ENCODE data around the gene SSTR5.

Gene SSTR5

DNA sequence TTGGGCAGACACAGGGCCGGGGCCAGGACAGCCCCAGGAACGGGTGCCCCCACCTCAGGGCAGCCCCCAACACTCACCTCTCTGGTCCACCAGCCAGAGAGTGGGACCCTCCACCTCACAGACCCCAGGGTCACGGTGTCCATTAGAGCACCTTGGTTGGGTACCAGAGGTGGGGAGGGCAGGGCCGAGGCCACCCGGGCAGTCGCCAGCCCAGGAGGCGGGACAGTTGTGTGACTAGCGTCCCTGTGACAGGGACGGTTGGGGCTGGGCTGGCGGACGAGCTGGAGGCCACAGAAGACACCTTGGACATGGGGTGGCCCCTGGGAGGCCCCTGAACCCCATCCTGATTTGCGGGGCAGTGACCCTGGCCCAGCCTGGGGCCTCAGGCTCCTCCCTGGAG, 35.2 kb downstream of the SSTR5 start:
- no peak for DNase-seq

DNA sequence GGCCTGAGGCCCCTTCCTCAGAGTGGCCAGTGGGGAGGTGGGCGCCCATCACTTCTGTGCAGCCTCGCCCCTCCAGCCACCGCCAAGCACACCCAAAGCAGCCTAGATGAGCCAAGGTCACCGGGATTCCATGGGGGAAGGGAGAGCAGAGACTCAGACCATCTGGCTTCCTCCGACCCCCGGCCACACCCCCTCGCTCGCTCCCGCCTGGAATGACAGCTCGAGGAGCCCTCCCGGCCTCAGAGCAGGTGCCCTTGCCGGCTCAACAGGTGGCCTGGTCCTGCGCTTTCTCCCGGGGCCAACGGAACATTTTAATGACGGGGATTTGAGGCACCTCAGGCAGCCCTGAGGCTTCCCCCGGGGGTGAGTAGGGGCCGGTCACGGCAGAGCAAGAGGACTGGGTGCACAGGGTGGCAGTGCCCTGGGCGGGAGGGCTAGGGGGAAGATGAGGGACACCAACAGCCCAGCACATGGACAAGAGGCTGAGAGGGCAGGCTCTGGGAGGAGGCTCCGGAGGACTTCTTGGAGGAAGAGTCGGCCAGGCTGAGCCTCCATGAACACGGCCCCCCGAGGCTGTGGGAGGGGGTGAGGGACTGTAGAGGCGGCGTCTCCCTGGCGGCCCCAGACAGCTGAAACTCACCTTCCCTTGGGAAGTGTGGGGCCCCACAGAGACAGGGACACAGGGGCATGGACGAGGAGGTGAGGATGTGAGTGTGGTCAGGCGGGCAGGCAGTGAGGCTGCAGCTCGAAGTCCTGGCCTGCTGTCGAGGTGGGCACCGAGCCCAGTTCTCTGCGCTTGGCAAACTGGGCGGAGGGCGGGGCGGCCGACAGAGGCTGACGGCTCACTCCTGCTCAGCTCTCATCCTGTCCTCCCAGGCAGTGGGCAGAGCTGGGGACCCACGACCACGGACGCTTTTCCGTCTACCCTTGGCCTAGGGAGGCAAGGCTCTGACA, 36.0 kb downstream of the SSTR5 start:
- no peak for DNase-seq

DNA sequence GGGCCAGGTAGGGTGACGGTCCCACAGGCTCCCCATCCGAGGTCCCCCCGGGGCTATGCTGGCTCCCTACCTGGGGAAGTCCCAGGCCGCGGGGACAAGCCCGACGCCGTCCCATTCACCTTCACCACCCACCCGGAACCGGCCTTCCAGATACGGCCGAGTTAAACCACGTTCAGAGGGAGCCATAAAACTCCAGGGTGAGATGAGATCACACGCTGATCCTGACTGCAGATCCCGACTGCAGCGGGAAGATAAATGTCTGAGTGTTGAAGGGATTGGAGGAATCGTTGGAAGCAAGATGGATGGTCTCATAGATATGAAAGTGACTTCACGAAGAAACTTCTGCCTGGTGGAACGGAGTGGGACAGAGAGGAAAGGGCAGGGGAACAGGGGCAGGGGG, 37.1 kb downstream of the SSTR5 start:
- DNase-seq: no peak

DNA sequence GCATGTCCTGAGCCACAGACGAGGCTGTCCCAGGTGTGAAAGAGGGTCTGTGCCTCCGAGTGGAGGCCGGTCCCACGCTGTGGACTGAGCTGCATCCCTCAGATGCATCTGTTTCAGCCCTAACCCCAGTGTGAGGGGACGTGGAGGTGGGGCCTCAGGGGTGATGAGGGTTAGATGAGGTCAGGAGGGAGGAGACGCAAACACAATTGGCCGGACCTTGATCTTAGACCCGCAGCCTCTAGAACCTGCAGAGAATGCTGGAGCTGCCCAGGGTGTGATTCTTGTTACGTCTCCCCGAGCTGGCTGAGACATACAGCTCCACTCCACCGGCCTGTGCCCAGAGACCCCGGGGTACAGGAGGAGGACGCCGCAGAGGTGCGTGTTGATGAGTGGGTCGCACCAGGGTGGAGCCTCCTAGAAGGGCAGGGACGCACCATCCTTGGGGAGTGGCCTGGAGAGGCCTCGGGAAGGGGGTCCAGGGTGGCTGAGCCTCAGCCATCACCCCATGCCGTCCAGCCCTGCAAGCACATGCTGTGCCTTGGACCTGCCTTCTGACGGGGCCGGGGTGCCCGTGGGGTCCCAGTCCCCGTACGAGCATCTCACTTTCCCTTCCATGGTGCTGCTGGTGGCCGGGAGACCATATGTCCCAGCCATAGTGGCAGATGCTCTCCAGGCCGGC, 40.1 kb downstream of the SSTR5 start:
- DNase-seq: no peak

DNA sequence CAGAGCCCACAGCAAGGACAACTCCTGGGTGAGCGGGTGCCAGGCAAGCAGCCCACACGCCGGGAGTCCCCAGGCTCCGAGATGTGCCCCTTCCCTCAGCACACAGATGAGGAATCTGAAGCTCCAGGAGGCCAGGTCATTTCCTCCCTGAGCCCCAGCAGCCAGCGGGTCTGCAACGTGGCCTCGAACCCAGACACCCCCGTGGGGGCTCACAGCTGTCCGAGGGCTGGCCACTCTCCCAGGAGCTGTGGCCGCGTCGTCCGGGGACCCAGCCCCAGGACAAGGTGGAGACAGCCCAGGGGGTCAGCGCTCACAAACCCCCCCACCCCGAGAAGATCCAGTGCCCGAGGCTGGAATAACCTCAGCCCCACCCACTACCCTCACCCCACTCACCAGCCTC, 40.9 kb downstream of the SSTR5 start:
- no peak for DNase-seq

DNA sequence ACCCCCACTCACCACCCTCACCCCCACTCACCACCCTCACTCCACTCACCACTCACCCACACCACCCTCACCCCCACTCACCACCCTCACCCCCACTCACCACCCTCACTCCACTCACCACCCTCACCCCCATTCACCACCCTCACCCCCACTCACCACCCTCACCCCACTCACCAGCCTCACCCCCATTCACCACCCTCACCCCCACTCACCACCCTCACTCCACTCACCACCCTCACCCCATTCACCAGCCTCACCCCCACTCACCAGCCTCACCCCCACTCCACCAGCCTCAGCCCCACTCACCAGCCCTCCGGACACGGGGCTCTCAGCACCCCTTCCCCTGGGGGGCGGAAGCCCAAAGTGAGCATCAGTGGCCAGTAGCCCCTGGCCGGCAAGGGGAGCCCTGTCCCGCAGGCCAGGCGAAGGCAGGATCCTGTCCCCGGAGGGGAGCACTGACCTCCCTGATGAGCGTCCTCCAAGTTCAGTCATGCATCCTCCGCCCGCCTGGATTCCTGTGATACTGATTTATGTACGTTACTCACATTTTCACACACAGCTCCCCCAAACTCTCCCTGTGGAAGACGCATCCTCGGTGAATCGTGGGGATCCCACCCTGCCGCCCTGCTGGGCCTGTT, 41.5 kb downstream of the SSTR5 start:
- DNase-seq: no peak

DNA sequence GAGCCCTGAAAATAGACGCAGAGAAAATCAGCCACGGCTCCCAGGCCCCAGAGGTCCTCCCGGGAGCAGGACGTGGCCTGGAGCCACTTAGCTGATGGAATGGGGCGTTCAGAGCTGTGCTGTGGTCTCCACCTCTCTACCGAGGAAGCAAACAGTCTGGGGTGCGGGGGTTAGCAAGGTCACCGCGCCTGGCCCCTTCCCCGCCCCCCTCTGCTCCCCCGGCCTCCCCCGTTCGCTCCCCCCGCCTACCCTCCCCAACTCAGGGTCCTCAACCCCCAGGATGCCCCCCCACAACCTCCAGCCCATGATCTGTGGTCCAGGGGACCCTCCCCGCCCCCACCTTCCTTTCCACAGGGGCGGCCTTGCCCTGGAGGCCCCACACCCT, 44.1 kb downstream of the SSTR5 start:
- DNase-seq: no peak

DNA sequence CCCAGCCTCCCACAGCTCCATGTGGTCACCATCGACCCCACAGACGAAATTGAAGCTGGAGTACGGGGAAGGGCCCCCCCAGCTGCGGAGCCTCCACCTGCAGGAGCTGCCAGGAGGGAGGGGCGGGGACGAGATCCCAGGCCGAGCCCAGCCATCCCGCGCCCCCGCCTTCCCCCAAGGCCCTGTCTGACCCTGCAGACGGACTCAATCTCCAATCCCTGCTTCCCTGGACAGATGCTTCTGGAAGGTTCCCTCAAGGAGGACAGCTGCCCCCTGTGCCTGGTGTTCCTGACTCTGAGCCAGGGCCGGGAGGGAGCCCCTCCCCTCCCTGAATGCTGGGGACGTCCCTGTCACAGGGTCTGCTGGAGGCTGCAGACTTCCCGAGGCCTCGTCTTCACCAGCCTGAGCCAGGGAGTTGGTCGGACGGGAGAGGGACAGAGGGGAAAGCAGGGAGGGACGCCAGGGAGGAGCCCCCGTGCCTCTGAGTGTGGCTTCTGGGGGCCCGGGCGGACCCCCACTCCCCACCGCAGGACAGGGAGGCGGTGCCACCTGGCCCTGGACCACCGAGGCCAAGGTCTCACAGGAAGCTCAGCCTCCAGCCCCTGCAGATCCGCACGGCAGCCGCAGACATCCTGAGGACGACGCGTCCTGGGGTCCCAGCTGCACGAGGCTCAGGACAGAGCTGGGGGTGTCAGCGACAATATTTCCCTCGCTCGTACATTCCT, 44.8 kb downstream of the SSTR5 start:
- no peak for DNase-seq

DNA sequence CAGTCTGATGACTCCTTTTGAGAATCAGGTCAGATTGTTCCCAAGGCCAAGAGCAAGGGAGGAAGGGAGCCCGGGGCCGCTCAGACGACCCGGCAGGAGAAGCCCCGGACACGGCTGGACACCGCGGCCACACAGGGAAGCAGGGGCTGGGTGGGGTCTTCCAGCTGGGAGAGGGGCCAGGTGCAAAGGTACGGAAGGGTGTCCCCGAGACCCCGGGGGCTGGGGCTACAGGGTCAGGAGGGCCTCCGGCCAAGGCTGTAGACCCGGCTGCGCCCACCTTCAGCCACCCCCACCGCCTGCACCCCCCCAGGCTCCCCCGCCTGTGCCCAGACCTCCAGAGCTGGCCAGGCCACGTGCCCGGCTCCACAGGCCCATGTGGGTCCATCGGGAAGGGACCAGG, 45.4 kb downstream of the SSTR5 start:
- no peak for DNase-seq

DNA sequence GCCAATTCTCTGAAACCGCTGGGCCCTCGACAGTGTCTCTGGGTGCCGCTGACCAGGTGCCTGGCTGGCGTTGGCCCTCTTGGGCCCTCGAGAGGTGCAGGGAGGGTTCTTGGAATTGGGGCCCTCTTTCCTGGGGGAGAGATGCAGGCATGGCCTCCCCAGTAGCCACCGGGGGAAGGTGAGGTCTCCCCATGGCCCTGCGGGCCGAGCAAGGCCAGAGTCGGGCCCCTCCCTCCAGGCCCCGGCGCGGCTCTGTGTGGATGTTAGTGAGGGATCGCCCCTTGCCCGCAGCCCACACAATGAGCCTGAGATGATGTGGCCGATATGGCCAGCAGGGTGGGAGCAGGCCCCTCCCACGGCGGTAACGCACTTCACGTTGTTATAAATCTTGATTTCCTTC, 46.6 kb downstream of the SSTR5 start:
- no peak for DNase-seq

DNA sequence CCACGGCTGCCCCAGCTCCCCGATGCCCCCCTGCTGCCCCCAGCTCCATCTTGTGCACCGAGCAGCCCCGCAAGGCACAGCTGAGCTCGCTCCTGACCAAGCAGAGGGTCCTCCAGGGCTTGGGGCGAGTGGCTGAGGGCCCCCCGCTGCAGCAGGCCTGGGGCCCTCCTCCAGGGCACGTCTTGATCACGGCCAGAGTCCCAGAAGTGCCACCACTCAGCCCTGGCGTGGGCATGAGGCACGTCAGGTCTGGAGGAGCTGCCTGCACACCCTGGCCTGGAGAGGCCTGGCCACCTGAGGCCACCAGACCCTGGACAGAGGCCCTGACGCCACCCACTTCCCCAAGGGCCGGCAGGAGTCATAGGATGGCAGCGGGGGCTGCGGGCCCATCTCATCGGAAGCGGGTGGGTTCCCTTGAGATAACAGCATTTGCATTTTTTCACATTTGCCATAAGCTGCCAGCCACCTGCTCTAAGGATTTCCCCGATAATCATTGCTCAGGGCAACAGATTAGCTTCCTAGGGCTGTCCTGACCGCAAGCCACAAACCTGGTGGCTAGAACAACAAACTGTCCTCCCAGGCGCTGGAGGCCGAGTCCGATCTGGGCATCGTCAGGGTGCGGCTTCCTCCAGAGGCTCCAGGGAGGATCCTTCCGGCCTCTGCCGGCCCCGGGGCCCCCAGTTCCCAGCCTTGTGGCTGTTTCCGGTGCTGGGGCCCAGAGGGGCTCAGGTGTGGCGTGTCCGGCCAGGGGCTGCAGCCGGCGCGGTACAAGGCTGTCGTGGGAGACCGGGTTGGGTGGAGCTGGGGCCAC, 47.4 kb downstream of the SSTR5 start:
- DNase-seq: no peak

DNA sequence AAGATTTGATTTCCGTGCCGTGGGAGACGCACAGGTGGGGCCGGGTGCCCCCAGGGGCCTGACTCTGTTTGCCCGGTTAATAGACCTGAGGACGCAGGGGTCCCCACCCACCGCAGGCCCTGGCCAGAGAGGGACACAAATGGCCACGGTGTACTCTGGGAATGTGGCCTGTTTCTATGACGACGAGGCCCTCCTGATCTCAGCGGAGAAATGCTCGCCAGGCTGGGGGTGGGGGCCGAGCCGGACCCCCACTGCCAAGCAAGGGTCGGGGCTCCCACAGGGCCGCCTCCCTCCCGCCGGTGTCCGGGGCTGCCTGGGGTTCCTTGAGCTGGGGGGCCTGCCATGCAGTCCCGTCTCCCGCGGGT, 48.0 kb downstream of the SSTR5 start:
- DNase-seq: no peak

DNA sequence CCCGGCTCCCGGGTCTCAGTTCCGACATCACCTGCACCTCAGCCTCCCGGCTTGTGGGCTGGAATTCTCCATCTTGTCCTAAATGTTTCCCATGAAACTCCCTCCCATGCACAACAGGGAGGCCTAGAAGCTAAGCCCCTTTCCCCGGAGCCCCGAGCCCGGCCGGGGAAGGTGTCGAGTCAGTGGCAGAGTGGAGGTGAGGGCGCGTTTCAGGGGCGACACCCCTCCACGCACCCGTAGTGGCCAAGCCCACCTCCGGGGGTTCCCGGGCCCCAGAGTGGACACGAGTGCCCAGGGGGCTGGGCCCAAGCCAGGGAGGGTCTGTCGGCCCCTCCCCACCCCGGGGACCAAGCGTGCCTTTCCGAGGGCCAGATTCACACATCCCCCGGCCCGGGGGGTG, 48.5 kb downstream of the SSTR5 start:
- no peak for DNase-seq

DNA sequence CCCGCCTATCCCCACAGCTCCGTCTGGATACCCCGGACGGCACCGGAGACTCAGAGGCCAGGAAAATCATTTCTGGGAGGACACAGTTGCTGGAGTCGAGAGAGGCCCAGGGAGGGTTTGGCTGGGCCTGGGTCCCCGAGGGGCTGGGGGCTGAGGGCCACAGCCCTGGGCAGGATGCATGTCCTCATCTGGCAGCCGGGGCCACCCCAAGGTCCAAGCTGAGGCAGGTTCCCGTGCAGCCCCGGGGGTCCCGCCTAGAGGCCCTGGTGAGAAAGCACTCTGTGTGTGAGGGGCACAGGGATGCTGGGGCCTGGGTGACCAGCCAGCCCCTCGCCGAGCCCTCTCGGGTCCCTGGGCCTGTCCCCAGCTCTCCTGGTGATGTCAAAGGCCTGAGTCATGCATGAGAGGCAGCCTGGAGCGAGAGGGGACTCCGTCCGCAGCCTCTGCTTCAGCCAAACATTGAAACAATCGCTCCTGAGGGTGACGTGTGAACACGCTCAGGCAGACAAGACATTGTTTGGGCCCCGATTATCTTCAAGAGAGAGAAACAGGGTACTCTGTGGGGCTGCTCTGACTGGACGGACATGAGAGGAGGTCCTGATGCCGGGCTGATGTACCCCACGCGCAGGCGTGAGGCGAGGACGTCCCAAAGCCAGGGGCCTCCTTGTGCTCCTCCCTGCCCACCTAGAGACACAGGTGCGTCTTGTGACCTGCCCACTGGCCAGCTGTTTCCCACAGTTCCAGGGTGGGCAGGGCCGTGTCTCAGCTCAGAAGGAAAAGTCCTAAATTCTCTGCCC, 49.3 kb downstream of the SSTR5 start:
- DNase-seq: no peak

DNA sequence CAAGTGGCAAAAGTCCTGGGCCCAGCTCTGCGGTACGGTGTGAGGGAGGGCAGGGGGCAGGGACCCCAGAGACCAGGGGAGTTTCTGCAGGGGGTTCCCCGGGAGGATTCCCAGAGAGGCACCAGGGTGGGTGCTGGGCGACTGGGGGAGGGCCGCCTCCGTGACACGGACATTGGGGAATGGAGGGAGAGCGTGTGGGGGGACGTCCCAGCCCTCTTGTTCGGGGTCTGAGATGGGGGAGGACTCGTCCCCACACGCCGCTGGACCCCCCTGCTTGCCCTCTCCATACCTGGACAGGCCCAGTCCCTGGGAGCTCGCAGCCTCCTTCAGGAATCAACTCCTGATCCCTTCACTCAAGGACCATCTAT, 49.8 kb downstream of the SSTR5 start:
- DNase-seq: no peak

DNA sequence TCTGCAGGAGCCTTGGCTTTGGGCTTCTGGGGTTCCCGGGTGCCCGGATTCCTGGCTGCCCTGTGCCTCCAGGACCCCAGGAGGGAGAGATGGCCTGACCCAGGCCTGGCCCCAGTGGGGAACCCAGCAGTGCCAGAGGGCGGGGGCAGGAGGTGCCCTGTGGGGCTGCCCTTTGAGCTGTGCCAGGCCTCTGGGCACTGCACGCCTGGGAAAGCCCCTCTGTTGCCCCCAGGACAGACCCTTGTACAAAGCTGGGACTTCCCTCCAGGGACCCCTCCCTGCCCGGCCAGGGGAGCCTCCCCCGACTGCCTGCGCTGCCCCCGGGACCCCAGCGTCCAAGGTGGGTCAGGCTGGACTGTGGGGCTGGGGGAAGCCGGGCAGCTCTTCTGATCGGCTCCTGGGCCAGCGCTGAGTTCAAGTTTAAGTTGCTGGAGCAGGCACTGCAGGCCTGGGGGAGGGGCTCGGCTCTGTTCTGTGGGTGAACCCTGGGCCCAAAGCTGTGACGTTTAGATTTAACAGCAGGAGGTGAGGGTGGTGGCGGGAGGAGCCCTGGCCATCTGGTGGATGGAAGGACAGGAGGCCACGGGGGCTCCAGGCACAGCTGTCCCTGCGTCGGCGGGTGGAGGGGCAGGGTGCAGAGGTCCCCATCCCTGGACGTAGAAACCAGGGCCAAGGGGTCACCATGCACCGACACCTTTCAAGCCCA, 51.1 kb downstream of the SSTR5 start:
- no peak for DNase-seq

DNA sequence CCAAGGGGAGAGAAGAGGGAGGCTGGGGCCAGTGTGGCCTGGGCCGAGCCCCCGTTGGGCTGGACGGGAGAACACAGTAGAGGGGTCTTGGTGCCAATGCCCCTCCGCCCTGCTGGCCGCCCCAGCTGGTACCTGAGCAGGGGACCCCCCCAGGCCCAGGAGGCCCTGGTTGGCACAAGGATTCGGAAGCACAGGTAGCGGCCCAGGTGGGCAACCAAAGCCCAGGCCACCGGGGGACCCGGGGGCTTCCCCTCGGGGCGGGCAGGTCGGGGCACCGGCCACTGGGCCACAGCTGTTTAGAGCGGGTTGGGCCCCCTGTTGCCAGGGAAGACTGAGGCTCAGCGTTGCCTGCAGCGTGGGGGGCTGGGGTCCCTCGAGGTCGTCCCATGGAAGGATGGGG, 51.7 kb downstream of the SSTR5 start:
- no peak for DNase-seq

DNA sequence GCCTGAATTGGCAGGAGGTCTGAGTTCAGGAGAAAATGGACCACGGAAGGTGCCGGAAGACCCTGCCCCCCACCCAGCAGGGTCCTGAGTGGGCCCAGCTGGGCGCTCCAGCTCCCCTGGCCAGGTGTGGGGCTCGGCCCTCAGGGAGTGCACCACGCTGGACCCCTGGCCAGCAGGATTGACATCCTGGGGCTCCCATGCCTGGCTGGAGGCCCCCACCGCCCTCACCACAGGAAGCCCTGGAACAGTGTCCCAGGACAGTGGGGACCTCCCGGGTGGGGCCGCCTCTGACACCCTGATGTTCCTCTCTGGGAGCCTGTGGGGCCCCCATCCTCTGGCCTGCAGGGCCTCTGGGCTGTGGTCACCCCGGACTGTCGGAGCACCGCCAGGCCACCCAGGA, 52.2 kb downstream of the SSTR5 start:
- no peak for DNase-seq

DNA sequence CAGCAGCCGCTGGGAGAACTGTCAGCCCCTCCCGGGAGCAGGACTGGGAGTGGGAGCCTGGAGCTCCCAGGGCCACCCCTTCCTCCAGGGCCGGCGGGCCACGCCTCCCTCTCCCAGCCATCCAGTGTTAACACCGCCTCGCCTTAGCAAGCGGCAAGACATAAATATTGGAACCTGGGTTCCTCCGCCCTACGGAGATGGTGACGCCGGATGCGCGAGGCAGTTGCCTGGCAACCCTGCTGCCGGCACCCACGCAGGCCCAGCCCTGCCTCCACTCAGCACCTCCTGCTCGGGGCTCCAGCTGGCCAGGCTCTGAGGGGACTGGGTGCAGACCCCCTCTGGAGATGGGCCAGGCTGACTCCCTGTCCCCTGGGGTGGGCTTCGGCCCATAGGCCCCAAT, 52.9 kb downstream of the SSTR5 start:
- peak in 1 of 2 experiments; percentile 43 for DNase-seq

DNA sequence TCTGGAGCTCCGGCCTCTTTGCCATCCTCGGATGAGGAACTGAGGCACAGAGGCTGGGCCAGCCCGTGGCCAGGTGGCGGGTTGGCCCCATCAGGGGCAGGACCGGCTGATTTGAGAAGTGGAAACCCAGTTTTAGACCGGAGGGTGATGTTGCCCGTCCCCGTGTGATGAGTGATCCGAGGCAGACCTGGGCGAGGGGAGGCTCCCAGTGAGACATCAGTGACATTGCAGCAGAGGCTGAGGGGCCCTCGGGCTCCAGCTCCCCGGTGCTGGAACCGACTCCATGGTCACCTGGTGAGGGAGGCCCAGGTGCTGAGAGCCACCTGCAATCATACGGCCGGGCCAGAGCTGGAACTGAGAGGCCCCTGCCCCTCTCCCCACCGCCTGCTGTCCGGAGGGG, 53.5 kb downstream of the SSTR5 start:
- DNase-seq: no peak

DNA sequence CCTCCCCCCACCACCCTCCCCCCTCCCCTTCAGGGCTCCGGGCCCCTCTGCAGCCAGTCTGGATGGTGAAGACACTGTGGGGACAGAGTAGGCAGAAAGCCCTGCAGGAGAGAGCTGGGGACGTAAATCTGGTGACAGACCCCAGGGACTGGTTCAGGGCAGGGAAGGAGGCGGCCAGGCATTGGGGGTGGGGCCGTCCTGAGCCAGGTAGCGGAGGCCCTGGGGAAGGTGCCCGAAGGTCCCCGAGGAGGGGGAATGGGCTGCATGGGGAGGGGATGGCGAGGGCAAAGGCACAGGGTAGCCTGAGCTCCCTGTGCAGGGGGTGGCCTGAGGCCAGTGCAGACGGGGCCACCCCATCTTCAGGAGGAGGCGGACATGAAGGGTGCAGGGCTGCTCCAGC, 54.0 kb downstream of the SSTR5 start:
- DNase-seq: no peak
